Common myeloid progenitor, CD34-positive (primary cell): Measurements from ENCODE around the gene ARHGAP15.
A peak's percentile ranks its signal among the peaks of the same experiment; 100 is the strongest.

Source experiments
- CTCF ChIA-PET: fragments of 350-600 bp; sonication (Branson Sonifier 250); formaldehyde crosslinking; loops from one replicate; lab custom pipeline; 2021; ENCODE audit warnings: antibody characterized with exemption; lab: Charles Lee
- POLR2A ChIA-PET: fragments of 350-600 bp; sonication (Branson Sonifier 250); formaldehyde crosslinking; loops from one replicate; lab custom pipeline; 2021; ENCODE audit warnings: antibody characterized with exemption; lab: Charles Lee
- DNase-seq, 3 donors: peaks; one replicate each; pipeline versions ENCODE4 v3.0.0 to v3.0.0-alpha.2; 2013
- H3K27ac ChIP-seq, 2 experiments: 1 replicate in 1 of 2; 2 replicates in 1 of 2; pipeline ENCODE4 v1.7.0; 2013; ENCODE audit warnings: inconsistent platforms in 2 of 2, low read length in 2 of 2, mild to moderate bottlenecking in 2 of 2, low read depth in 1 of 2, moderate library complexity in 1 of 2; ENCODE audit not compliant: severe bottlenecking in 2 of 2, insufficient read depth in 1 of 2, poor library complexity in 1 of 2
- H3K27me3 ChIP-seq, 5 experiments: replicated peaks in 2 of 5; 1 replicate in 3 of 5; 2 replicates in 2 of 5; pipeline versions ENCODE4 v1.6.1 to v1.7.0; 2013; ENCODE audit warnings: low read length in 4 of 5, mild to moderate bottlenecking in 2 of 5, moderate library complexity in 2 of 5, inconsistent platforms in 1 of 5; ENCODE audit not compliant: insufficient read depth in 5 of 5, control insufficient read depth in 4 of 5
- H3K36me3 ChIP-seq, 4 experiments: 1 replicate in 2 of 4; 2 replicates in 2 of 4; pipeline versions ENCODE4 v1.6.1 to v1.7.0; 2013; ENCODE audit warnings: low read length in 3 of 4, control low read depth in 1 of 4, mild to moderate bottlenecking in 1 of 4; ENCODE audit not compliant: control insufficient read depth in 4 of 4, insufficient read depth in 4 of 4
- H3K4me1 ChIP-seq, 4 experiments: 1 replicate in 3 of 4; 2 replicates in 1 of 4; pipeline versions ENCODE4 v1.6.1 to v1.7.1; 2013; ENCODE audit warnings: low read length in 3 of 4, mild to moderate bottlenecking in 3 of 4, control low read depth in 1 of 4, inconsistent platforms in 1 of 4, moderate library complexity in 1 of 4; ENCODE audit not compliant: control insufficient read depth in 4 of 4, insufficient read depth in 4 of 4; ENCODE audit errors: control extremely low read depth in 1 of 4
- H3K4me3 ChIP-seq, 7 experiments: 1 replicate in 4 of 7; 2 replicates in 3 of 7; pipeline versions ENCODE4 v1.5.1 to v1.7.0; 2013; ENCODE audit warnings: mild to moderate bottlenecking in 7 of 7, low read length in 6 of 7, moderate library complexity in 6 of 7, inconsistent platforms in 2 of 7, low read depth in 2 of 7, control low read depth in 1 of 7; ENCODE audit not compliant: insufficient read depth in 4 of 7, control insufficient read depth in 1 of 7; ENCODE audit errors: extremely low read depth in 1 of 7
- H3K9me3 ChIP-seq, 5 experiments: 1 replicate in 4 of 5; 2 replicates in 1 of 5; pipeline versions ENCODE4 v1.6.1 to v1.7.1; 2013; ENCODE audit warnings: low read length in 4 of 5, mild to moderate bottlenecking in 2 of 5, inconsistent platforms in 1 of 5, low read depth in 1 of 5, moderate library complexity in 1 of 5; ENCODE audit not compliant: control insufficient read depth in 4 of 5, insufficient read depth in 2 of 5; ENCODE audit errors: control extremely low read depth in 1 of 5
- WGBS: methylation state at CpG from one replicate; pipeline ENCODE4 v1.1.5; 2013; ENCODE audit not compliant: insufficient coverage; 5-methylcytosine and 5-hydroxymethylcytosine counted together

ARHGAP15 gene

DNA sequence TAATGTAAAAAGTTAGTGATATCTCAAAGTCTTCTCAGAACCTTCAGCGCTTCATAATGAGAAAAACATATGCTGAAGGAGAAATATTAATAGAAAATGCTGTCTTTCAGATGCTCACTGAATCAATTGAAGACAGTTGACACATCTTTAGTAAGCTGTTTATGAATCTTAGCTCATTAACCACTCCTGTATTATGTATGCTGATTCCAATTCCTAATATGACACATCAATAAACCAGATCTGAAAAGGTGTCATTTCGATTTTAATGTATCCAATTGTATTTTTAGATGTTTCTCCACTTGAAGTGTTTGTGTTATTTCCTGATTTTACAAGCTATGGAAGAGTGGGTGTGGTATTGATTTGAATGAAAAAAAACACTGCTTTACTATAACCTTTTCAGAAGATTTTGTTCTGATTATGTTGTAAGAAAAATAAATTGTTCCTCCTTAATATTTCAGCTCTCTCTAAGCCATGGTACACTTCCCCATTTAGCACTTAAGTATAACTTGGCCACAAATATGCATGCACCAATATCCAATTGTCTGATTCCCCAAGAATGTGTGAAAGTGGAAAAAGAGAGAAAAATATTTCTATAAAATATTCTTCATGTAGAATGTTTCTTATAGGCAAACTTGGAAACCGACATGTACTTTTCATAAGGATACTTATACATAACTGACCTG is 569.8 kb downstream of the ARHGAP15 start:
- Histone ChIP-seq H3K27ac (no peak overlapping the region), H3K4me1 (peaks cover 0 to 5% (median 2%) of the 10 kb centered on the region in 4 experiments), H3K36me3 (peaks cover 4 to 20% (median 9%) of the 10 kb centered on the region in 4 experiments), H3K9me3 (peaks cover 0 to 4% (median 0%) of the 10 kb centered on the region in 5 experiments), H3K27me3 (no peaks in the 10 kb centered on the region), H3K4me3 (no peak overlapping the region)
- ChIA-PET CTCF (interaction anchor here (3.0 kb wide), 1 partner anchor 12 kb away, joined by 10 read pairs; no protein-coding TSS in a partner anchor), POLR2A (no interaction called here)
- WGBS = no CpG with 5 or more reads among the region's 3 CpGs
- DNase-seq = peak in 1 of 3 donors; percentile 28

DNA sequence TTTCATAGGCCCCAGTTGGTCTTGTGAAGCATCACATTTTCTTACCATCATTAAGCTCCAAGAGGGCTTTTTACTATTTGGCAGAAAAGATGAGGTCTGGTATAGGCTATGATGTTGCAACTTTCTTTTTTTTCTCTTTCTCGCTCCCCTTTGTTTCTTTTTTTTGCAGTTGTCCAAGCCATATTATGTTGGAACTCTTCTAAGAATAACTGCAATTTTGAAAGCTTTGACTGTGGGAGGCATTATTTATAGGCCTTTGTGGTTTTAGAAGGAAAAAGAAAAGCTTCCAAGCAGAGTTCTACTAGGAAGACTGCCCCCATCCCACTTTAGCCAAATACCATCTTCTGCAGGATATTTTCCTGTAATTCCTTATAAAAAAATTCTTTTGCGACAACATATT is 571.6 kb downstream of the ARHGAP15 start:
- POLR2A ChIA-PET = no interaction called here
- CTCF ChIA-PET = interaction anchor here (0.9 to 3.0 kb wide), 4 partner anchors 9 to 30 kb away, joined by 3 to 10 read pairs (median 4); no protein-coding TSS in a partner anchor
- H3K36me3 ChIP-seq = peaks cover 4 to 35% (median 20%) of the 10 kb centered on the region in 4 experiments

DNA sequence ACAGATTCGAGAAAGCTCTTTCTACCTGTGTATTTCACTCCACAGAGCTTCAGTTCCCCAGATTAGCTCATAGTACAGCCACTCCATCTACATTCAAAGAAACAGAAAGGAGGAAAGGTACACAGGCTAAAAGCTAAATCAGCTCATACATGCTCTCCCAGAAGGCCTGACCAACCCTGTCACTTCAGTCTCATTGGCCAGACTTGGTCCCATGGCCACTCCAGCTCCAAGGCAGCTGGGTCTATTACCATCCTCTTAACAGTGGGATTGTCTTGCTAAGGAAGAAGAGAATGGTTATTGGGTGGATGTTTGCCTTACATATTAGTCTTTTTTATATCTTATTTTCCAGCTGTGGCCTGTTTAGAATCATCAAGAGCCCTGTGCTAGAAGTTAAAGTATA is 572.6 kb downstream of the ARHGAP15 start:
- no peaks in the 10 kb centered on the region for H3K27me3 ChIP-seq
- peaks cover 0 to 5% (median 2%) of the 10 kb centered on the region in 4 experiments for H3K4me1 ChIP-seq
- 80% methylated on average over 1 of the region's 1 CpG for WGBS
- H3K36me3 ChIP-seq = peaks cover 4 to 40% (median 27%) of the 10 kb centered on the region in 4 experiments
- H3K27ac ChIP-seq = no peak overlapping the region
- ChIA-PET POLR2A (no interaction called here), CTCF (interaction anchor here (1.3 kb wide), 1 partner anchor 16 kb away, joined by 3 read pairs; no protein-coding TSS in a partner anchor)
- peaks cover 0 to 4% (median 0%) of the 10 kb centered on the region in 5 experiments for H3K9me3 ChIP-seq
- no peak overlapping the region for H3K4me3 ChIP-seq
- DNase-seq = no peak

More for the DNA sequence above, 571.6 kb downstream of the ARHGAP15 start:
- Histone ChIP-seq H3K4me1 (peaks cover 0 to 5% (median 2%) of the 10 kb centered on the region in 4 experiments), H3K9me3 (peaks cover 0 to 4% (median 0%) of the 10 kb centered on the region in 5 experiments), H3K4me3 (no peak overlapping the region), H3K27me3 (no peaks in the 10 kb centered on the region), H3K27ac (no peak overlapping the region)
- no peak for DNase-seq
- WGBS = no CpG with 5 or more reads among the region's 2 CpGs

DNA sequence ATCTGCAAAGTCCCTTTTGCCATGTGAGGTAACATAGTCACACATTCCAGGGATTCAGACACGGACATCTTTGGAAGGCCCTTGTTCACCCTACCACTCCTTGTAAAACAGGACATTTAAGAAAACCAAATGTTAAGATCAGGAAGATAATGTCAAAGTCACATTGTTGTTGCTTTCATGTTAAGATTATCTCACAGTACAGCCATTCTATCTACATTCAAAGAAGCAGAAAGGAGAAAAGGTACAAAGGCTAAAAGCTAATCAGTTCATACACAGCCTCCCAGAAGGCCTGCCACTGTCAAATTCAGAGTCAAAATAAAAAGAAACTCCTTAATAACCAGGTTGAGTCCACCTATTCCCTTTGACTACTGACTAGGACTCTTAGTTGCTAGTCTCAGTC is 573.7 kb downstream of the ARHGAP15 start:
- POLR2A ChIA-PET = no interaction called here
- CTCF ChIA-PET = no interaction called here

DNA sequence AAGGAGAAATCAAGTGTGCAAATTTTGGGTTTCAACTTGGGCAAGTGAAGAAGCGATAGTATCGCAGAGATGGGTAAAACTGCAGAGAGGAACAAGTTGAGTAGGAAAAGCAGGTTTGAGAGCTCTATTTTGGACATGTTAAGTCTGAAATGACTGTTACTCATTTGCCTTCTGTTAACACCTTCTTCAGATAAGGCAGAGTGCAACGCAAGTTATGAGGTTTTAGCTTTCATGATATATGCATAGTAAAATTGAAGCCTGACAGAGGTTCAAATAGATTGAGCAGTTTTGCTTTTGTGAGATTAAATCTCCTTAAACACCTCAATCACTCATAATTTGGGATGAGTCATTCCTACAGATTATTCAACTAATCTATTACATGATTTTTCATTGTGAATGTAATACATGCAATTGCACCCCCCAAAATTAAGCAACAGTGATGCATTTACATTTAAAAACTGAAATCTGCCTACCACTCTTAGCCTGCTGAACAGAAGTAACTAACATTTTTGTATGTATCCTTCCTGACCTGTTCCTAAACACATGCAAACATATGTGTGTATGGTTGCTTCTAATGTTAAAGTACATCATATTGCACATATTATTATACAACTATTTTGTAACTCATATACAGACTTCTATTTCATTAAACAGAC is 575.4 kb downstream of the ARHGAP15 start:
- WGBS = 100% methylated on average over 2 of the region's 3 CpGs
- Histone ChIP-seq H3K4me3 (no peak overlapping the region), H3K9me3 (peaks cover 0 to 4% (median 0%) of the 10 kb centered on the region in 5 experiments), H3K4me1 (peaks cover 0 to 5% (median 2%) of the 10 kb centered on the region in 4 experiments), H3K27me3 (no peaks in the 10 kb centered on the region), H3K36me3 (peaks cover 4 to 60% (median 36%) of the 10 kb centered on the region in 4 experiments), H3K27ac (no peak overlapping the region)
- ChIA-PET CTCF (no interaction called here), POLR2A (interaction anchor here (0.6 kb wide), 2 partner anchors 48 to 1276 kb away, joined by 3 read pairs; no protein-coding TSS in a partner anchor)
- no peak for DNase-seq

More for the DNA sequence above, 573.7 kb downstream of the ARHGAP15 start:
- Histone ChIP-seq H3K36me3 (peaks cover 4 to 48% (median 34%) of the 10 kb centered on the region in 4 experiments), H3K4me1 (peaks cover 0 to 5% (median 2%) of the 10 kb centered on the region in 4 experiments), H3K9me3 (peaks cover 0 to 4% (median 0%) of the 10 kb centered on the region in 5 experiments), H3K27me3 (no peaks in the 10 kb centered on the region), H3K27ac (no peak overlapping the region), H3K4me3 (no peak overlapping the region)
- WGBS = 100% methylated on average over 1 of the region's 1 CpG
- no peak for DNase-seq

DNA sequence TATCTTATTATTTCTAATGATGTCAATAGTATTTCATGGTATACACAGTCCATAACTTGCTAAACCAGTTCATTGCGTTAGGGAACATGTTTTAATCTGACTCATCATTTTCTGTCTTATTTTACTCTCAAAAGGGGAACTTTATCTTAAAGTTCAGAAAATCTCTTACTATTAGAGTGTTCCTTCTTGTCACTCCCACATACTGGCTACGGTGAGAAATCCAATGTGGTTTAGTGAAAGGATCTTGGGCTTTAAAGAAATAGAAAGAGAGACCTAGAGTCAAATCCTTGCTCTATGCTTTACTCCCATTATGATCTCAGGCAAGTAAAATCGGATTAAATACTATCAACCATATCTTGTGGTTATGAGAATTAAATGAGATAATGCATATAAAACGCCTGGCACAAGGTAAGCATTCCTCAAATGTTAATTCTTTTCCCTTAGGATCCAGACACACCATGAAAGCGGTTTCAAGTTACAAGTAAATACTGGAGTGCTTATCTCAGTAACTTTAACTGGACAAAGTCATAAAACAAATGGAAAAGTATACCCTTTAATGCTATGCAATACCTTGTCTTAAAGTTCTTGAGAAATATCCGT is 576.0 kb downstream of the ARHGAP15 start:
- H3K36me3 ChIP-seq = peaks cover 4 to 67% (median 39%) of the 10 kb centered on the region in 4 experiments
- H3K4me1 ChIP-seq = peaks cover 0 to 5% (median 2%) of the 10 kb centered on the region in 4 experiments
- peaks cover 0 to 8% (median 0%) of the 10 kb centered on the region in 5 experiments for H3K9me3 ChIP-seq
- ChIA-PET POLR2A (no interaction called here), CTCF (no interaction called here)
- WGBS = 100% methylated on average over 1 of the region's 6 CpGs
- H3K27me3 ChIP-seq = no peaks in the 10 kb centered on the region
- H3K4me3 ChIP-seq = no peak overlapping the region
- DNase-seq = peak in 2 of 3 donors; percentile 38 to 51
- H3K27ac ChIP-seq = no peak overlapping the region
